HG03571 (cell line): Measurements from ENCODE around the gene ACOT7.

Experiments used
- ATAC-seq: cut with Tn5 transposase; IDR thresholded peaks from one replicate; pipeline ENCODE4 v1.9.1; 2021; ENCODE audit not compliant: unreplicated experiment

ACOT7 gene

DNA sequence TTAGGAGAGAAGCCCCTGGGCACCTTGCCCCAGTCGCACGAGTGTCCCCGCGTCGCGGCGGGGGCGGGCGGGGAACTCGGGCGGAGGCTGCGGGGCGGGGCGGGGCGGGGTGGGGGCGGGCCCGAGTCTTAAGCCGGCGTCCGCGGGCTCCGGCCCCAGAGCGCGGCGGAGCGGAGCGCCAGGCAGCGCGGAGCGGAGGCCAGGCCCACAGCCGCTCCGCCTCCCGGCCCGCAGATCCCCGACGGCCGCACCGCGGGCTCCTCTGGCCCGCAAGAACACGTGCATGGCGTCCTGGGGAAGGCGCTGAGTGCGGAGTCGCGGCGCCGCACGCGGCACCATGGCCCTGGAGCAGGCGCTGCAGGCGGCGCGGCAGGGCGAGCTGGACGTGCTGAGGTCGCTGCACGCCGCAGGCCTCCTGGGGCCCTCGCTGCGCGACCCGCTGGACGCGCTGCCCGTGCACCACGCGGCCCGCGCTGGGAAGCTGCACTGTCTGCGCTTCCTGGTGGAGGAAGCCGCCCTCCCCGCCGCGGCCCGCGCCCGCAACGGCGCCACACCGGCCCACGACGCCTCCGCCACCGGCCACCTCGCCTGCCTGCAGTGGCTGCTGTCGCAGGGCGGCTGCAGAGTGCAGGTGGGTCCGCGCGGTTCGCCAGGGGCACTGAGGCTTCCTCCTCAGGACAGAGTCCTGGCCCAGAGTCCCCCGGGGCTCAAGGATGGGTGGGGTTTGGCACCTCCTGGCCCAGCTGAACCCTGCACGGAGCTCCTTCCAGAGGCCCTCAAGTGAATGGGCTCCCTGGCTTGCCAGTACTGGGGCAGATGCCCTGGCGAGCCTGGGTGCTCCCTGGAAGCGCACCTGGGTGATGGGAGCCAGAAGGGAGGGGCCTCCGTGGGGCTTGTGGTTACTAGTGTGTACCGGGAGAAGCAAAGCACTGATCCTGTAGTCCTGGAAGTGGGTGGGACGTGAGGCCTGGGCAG is 31.3 kb upstream of the ACOT7 start, which contains the start of gene ESPN:
Gene ESPN, plus strand, starts transcription at position 158 of the 975 bp plus-strand sequence. Its CDS starts 180 bp downstream, at position 338.
- no peak for ATAC-seq

DNA sequence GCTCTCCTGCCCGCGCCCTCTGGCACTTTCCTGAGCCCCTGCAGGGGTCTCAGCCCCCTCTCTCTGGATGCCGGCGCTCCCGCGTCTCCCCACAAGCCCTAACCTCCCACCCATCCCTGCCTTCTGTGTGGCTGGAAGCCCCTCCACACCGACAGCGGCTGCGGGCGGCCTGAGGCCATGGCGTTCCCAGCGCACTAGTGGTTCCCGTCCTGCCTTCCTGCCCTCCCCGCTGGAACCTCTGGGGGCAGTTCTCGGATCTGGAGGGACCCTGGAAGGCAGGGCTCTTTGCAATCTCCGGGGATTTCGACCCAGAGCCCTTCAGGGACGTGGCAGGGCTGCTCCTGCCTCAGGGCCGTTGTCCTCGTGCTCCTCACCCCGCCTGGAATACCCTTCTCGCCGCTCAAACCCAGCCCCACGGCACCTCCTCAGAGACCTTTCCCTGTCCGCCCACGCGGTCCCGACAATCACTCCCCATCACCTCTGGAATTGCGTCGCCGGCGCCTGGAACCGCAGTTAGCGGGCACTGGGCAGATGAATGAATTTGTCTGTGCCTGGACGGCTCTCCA is 30.5 kb upstream of the ACOT7 start:
- ATAC-seq, result no peak

GRCh38 chr1:6423321-6423999 is 29.9 kb upstream of the ACOT7 start:
- ATAC-seq, result no peak

GRCh38 chr1:6421266-6421665 is 27.7 kb upstream of the ACOT7 start:
- no peak for ATAC-seq

DNA sequence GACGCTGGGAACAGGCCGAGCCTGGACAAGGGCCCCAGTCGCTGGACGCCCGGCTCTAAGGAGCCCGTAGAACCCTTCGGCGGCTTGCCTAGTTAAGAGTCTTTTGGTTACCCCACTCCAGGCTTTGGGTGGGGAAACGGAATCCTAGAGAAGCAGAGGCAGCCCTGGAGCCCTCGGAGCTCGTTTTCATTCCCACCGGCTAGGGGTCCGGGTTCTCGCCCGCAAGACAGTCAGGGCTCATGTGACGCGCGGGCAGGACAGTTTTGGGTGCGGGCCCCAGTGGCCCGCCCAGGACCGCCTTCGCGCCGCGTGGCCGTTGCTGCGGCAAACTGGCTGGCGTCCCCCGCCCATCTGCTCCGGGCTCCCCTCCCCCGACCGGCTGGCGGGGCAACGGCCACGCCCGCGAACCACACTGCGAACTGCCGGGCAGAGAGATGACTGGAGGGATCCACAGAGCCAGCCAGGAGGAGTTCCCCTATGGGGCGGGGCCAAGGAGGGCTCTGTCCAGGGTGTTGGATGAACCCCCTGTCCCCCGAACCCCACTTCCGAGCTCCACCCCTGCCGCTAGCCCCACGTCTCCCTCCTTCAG is 27.0 kb upstream of the ACOT7 start:
- ATAC-seq, result no peak

DNA sequence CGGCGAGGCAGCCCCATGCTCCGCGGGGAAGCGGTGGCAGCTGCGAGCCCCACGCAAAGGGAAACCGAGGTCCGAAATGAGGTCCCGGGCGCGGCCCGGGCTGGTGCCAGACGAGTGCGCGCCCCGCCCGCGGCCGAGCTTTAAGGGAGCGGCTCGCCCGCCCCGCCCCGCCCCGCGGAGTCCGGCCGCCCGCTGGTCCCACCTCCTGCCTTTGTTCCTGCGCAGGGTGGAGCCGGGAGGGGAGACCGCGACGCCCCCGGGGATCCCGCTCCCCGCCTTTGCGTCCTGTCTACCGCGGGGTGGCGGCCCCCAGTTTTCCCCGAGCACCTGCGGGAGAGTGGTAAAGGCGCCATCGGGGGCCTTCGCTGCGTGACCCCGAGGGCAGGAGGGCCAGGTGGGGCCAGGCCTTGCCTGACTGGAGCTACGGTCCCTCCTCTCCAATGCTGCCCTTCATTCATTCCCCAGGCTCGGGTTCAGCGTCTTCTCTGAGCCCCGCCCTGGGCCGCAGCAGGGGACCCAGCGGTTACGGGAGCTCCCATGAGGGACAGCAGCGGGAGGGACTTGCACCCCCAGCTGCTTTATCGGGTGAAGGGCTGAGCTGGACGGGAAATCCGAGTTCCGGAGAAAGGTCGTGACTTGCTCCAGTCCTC is 26.4 kb upstream of the ACOT7 start, which contains the start of gene HES2:
Gene HES2, minus strand, starts transcription at position 116 of the 650 bp plus-strand sequence. Its CDS starts 99 bp downstream, at position 17.
- ATAC-seq, result no peak

GRCh38 chr1:6419397-6419803 is 25.8 kb upstream of the ACOT7 start:
- no peak for ATAC-seq

DNA sequence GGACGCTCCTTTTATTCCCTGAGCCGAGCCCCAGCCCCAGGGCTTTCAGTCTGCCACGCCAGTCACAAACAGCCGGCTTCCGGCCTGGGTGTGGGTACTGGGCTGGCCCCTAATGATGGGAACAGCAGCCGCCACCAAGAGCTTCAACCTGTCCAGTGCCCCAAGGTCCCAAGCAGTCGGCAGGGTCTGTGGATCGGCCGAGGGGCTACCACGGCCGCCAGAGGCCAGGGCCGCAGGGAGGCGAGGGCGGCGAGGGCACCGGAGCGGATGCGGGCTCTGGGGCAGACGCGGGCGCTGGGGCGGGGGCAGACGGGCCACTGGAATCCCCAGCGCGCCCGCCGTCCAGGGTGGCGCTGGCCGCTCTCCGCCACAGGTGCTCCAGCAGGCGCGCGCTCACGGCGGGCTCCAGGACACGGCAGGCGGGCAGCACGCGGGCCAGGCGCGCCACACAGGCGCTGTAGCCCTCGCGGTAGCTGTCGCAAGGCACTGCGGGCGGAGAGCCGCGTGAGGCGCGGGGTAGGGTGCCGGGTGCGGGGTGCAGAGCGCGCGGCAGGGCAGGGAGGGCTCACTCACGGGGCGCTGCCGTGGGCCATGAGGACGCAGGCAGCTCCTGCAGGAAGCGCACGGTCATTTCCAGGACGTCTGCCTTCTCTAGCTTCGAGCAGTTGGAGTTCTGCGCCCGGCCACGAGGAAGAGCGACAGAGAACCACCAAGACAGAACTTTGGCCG is 25.3 kb upstream of the ACOT7 start:
- no peak for ATAC-seq

GRCh38 chr1:6417961-6418667 is 24.5 kb upstream of the ACOT7 start:
- no peak for ATAC-seq

GRCh38 chr1:6416906-6417305 is 23.3 kb upstream of the ACOT7 start:
- no peak for ATAC-seq

- ATAC-seq, result no peak
Measured at GRCh38 chr1:6416295-6416656, 22.7 kb upstream of the ACOT7 start.

DNA sequence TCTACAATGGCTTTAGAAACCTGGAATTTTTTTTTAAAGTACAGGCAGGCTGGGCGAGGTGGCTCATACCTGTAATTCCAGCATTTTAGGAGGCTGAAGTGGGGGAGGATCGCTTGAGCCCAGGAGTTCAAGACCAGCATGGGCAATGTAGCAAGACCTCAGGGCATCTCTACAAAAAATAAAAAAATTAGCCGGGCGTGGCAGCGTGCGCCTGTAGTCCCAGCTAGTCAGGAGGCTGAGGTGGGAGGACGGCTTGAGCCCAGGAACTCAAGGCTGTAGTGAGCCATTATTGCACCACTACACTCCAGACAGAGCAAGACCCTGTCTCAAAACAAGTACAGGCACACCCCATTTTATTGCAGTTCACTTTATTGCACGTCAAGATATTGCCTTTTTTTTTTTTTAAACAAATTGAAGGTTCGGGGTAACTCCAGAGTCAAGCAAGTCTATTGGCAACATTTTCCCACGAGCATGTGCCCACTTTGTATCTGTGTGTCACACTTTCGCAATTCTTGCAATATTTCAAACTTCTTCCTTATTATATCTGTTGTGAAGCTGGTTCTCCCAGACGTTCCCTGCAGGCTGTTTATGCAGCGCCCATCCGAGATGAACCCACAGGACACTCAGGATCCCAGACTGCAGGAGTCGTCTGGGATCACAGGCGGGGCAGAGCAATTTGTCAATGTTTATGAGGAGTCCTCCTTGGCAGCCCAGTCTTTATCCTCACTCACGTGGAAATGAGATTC is 21.5 kb upstream of the ACOT7 start:
- no peak for ATAC-seq

- ATAC-seq, result no peak
Measured at GRCh38 chr1:6414443-6414844, 20.9 kb upstream of the ACOT7 start.

DNA sequence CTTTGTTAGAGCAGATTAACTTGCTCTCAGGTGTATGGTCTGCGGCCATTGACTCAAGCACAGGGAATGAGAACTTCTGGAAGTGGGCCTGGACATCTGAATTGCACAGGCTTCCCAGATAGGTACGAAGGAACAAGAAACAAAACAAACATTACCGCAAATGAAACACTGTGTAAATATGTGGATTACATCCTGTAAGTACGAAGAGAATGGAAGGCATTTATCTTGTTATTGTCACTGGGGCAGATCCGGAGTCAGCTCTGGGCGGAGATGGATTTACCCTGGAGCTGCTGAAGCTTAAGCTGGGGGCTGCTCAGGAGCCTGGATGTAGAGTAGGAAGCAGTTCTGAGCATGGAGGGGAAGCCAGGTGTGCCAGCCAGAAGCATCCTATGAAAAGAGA is 19.3 kb upstream of the ACOT7 start:
- no peak for ATAC-seq

DNA sequence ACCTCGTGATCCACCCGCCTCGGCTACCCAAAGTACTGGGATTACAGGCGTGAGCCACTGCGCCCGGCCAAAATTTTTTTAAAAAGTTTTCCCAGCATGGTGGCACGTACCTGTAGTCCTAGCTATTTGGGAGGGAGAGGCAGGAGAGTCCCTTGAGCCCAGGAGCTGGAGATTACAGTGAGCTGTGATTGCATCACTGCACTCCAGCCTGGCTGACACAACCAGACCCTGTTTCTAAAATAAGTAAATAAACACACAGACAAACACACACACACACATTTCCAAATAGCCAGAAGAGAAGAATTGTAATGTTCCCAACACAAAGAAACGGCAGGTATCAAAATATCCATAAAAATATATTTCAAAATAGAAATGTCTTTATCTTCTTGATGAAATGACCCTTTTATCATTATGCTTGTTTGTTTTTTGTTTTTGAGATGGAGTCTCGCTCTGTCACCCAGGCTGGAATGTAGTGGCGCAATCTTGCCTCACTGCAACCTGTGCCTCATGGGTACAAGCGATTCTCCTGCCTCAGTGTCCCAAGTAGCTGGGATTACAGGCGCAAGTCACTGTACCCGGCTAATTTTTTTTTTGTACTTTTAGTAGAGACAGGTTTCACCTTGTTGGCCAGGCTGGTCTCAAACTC is 16.8 kb upstream of the ACOT7 start:
- no peak for ATAC-seq

DNA sequence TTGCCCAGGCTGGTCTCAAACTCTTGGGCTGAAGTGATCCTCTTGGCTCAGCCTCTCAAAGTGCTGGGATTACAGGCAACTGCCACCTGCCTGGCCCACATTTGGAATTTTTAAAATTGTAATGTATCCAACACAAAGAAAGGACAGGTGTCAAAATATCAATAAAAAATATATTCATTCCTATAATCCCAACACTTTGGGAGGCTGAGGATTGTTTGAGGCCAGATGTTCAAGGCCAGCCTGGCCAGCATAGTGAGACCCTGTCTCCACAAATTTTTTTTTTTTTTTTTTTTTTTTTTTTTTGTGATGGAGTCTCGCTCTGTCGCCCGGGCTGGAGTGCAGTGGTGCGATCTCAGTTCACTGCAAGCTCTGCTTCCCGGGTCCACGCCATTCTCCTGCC is 16.2 kb upstream of the ACOT7 start:
- no peak for ATAC-seq

DNA sequence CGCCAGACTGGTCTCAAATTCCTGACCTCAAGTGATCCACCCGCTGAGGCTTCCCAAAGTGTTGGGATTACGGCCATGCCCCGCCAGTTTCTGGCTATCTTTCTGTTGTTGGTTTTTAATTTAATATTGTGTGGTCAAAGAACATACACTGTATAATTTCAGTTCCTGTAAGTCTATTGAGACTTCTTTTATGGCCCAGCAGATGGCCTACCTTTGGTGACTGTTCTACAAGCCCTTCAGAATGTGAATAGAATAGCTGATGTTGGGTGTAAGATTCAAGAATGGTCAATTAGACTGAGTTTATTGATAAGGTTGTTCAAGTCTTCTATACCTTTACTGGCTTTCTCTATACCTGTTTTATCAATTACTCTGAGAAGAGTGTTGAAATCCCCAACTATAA is 15.5 kb upstream of the ACOT7 start:
- ATAC-seq, result no peak

- no peak for ATAC-seq
Measured at GRCh38 chr1:6408023-6408422, 14.5 kb upstream of the ACOT7 start.
